ENCODE results near the gene DBP.

GRCh38 chr19:48648134-48648533 is 11.0 kb upstream of the DBP start:
- TF ChIP-seq CHD1 (IDR thresholded peaks at IDR 0.05; ENCODE audit: low read depth, low read length) (no peak), HCFC1 (IDR thresholded peaks at IDR 0.05; ENCODE audit: low read length) (no peak), ZNF24 (IDR thresholded peaks at IDR 0.05) (no peak), DPF2 (IDR thresholded peaks at IDR 0.05) (no peak), CTCF (IDR thresholded peaks at IDR 0.05 in 2 of 3, conservative IDR thresholded peaks at IDR 0.05 in 1 of 3; ENCODE audit: control insufficient read depth in 2 of 3, extremely low read depth in 1 of 3, insufficient read depth in 1 of 3, low read depth in 3 of 3, low read length in 3 of 3) (no peak), SP1 (IDR thresholded peaks at IDR 0.05; ENCODE audit: low read depth, low read length) (no peak), YY1 (IDR thresholded peaks at IDR 0.05; ENCODE audit: low read depth, low read length) (no peak), SIN3A (IDR thresholded peaks at IDR 0.05; ENCODE audit: low read depth, low read length) (no peak)
